GM12878 (cell line): Measurements from ENCODE around the gene CDC42BPB. TPM values are rescaled to one million over a fixed set of nuclear protein-coding genes. Genes with fewer than 3 reads are reported as not detected.

Experiments used
- ATAC-seq: fragments of 200-7000 bp; cut with Tn5 transposase; 3 replicates; pipeline ENCODE4 v1.9.1; 2020; ENCODE audit warnings: mild to moderate bottlenecking, moderate library complexity
- BruUV-seq: library from RNA; stranded (reverse); fragments of 400-500 nt; replicated peaks from 2 replicates; lab custom pipeline; 2021; lab: Mats Ljungman, UMichigan
- CTCF ChIA-PET: fragments of 300-600 bp; sonication (Branson Sonifier 250); formaldehyde crosslinking; extraction: SDS; loops from one replicate; lab custom pipeline; 2021; ENCODE audit warnings: inconsistent platforms; lab: Yijun Ruan, JAX
- POLR2A ChIA-PET: fragments of 350-600 bp; formaldehyde crosslinking; extraction: SDS; loops from one replicate; lab custom pipeline; 2021; ENCODE audit warnings: inconsistent platforms; lab: Charles Lee
- RAD21 ChIA-PET: fragments of 300-600 bp; sonication (Branson Sonifier 250); formaldehyde crosslinking; loops from one replicate; lab custom pipeline; 2023; ENCODE audit warnings: antibody characterized with exemption; ENCODE audit not compliant: unreplicated experiment; lab: Charles Lee
- SMC1A ChIA-PET: fragments of 300-600 bp; sonication (Branson Sonifier 250); formaldehyde crosslinking; loops from one replicate; lab custom pipeline; 2023; ENCODE audit not compliant: unreplicated experiment, uncharacterized antibody; lab: Charles Lee
- DNase-seq: peaks from one replicate; pipeline ENCODE4 v3.0.0-alpha.2; 2011; ENCODE audit warnings: low read depth, low spot score
- FAIRE-seq: peaks from 3 replicates; lab custom pipeline; 2011; peaks lifted over from hg19 to GRCh38; lab: Jason Lieb, UNC
- H2AFZ ChIP-seq: 2 replicates; pipeline ENCODE4 v1.6.0; 2011; ENCODE audit warnings: low read depth, low read length, control low read depth; ENCODE audit not compliant: control insufficient read depth
- H3K27ac ChIP-seq: 2 replicates; pipeline ENCODE4 v1.5.1; 2011; ENCODE audit warnings: control low read depth; ENCODE audit not compliant: control insufficient read depth, insufficient read depth
- H3K27me3 ChIP-seq, 2 experiments: replicated peaks in 1 of 2; 2 replicates each; pipeline versions ENCODE4 v1.6.0 to v1.6.1; 2011; ENCODE audit warnings: low read length in 1 of 2; ENCODE audit not compliant: control insufficient read depth in 2 of 2, insufficient read depth in 2 of 2
- H3K36me3 ChIP-seq, 2 experiments: 2 replicates each; pipeline ENCODE4 v1.5.1; 2011; ENCODE audit warnings: low read length in 1 of 2; ENCODE audit not compliant: control insufficient read depth in 2 of 2, insufficient read depth in 2 of 2
- H3K4me1 ChIP-seq: 2 replicates; pipeline ENCODE4 v1.6.1; 2011; ENCODE audit warnings: mild to moderate bottlenecking, low read length, moderate library complexity, mixed read lengths; ENCODE audit not compliant: control insufficient read depth, insufficient read depth
- H3K4me2 ChIP-seq: 2 replicates; pipeline ENCODE4 v1.6.0; 2011; ENCODE audit warnings: control low read depth; ENCODE audit not compliant: control insufficient read depth, insufficient read depth
- H3K4me3 ChIP-seq: fragments of 200-600 bp; sonication (generic); 2 replicates; pipeline ENCODE4 v1.5.1; 2016
- H3K79me2 ChIP-seq: 2 replicates; pipeline ENCODE4 v1.6.0; 2011; ENCODE audit warnings: low read length; ENCODE audit not compliant: control insufficient read depth, insufficient read depth
- H3K9ac ChIP-seq: 2 replicates; pipeline ENCODE4 v1.8.0; 2011; ENCODE audit warnings: low read length, control low read depth, mixed read lengths; ENCODE audit not compliant: control insufficient read depth, insufficient read depth
- H3K9me3 ChIP-seq: replicated peaks from 3 replicates; pipeline ENCODE4 v1.5.1; 2011; ENCODE audit warnings: mild to moderate bottlenecking, low read length; ENCODE audit not compliant: control insufficient read depth, insufficient read depth
- H4K20me1 ChIP-seq: 2 replicates; pipeline ENCODE4 v1.6.0; 2011; ENCODE audit not compliant: control insufficient read depth, insufficient read depth
- CHD1 ChIP-seq: IDR thresholded peaks from 2 replicates; pipeline ENCODE4 v1.6.1; 2012; ENCODE audit warnings: low read depth, low read length, improper control_type of control experiment
- EGR1 ChIP-seq, 2 experiments: IDR thresholded peaks; 1 replicate in 1 of 2; 2 replicates in 1 of 2; pipeline ENCODE4 v1.6.1; 2011 to 2012; ENCODE audit warnings: low read depth in 2 of 2, low read length in 2 of 2, borderline replicate concordance in 1 of 2, mild to moderate bottlenecking in 1 of 2, moderate library complexity in 1 of 2
- ETV6 ChIP-seq, 2 experiments: fragments of 450-650 bp in 1 of 2; IDR thresholded peaks in 1 of 2; conservative IDR thresholded peaks in 1 of 2; 2 replicates each; pipeline ENCODE4 v1.6.1; 2014; ENCODE audit warnings: antibody characterized with exemption in 1 of 2, borderline replicate concordance in 1 of 2, low read depth in 1 of 2, mild to moderate bottlenecking in 1 of 2, moderate library complexity in 1 of 2
- NBN ChIP-seq: fragments of 450-650 bp; IDR thresholded peaks from 2 replicates; pipeline ENCODE4 v1.6.1; 2016
- NFYA ChIP-seq: IDR thresholded peaks from 2 replicates; pipeline ENCODE4 v1.6.1; 2011; ENCODE audit warnings: low read depth, mild to moderate bottlenecking, low read length, improper control_type of control experiment, borderline replicate concordance
- RAD51 ChIP-seq: fragments of 450-650 bp; IDR thresholded peaks from 2 replicates; pipeline ENCODE4 v1.6.1; 2016; ENCODE audit warnings: moderate library complexity, mild to moderate bottlenecking, inconsistent platforms
- RB1 ChIP-seq: fragments of 450-650 bp; formaldehyde crosslinking; IDR thresholded peaks from 2 replicates; pipeline ENCODE4 v1.6.1; 2017; ENCODE audit warnings: mild to moderate bottlenecking, borderline replicate concordance
- ZNF207 ChIP-seq: fragments of 450-650 bp; IDR thresholded peaks from 2 replicates; pipeline ENCODE4 v1.6.1; 2014; ENCODE audit warnings: antibody characterized with exemption, mild to moderate bottlenecking, borderline replicate concordance
- ZNF274 ChIP-seq: IDR thresholded peaks from one replicate; pipeline ENCODE4 v1.8.0; 2011; ENCODE audit not compliant: insufficient read length, insufficient read depth
- WGBS: methylation state at CpG from one replicate; pipeline ENCODE4 v1.1.6; 2016; ENCODE audit warnings: low lambda C conversion rate; ENCODE audit not compliant: insufficient replicate concordance, insufficient coverage; ENCODE audit errors: missing lambda C conversion rate; 5-methylcytosine and 5-hydroxymethylcytosine counted together
- in situ Hi-C: fragments of 300-500 bp; cut with MboI; formaldehyde crosslinking; loops from 9 replicates; pipeline ENCODE4 v1.14.3; 2018; ENCODE audit warnings: mixed read lengths
- intact Hi-C: fragments of 100-400 bp; cut with micrococcal nuclease; formaldehyde crosslinking; loops from one replicate; pipeline ENCODE4 v1.14.2; 2022; ENCODE audit not compliant: unreplicated experiment
- polyA plus RNA-seq, 11 experiments: library from polyadenylated mRNA; depleted of rRNA in 4 of 11; unstranded in 6 of 11; stranded (reverse) in 5 of 11; fragments of >200 nt; fragmentation: Nextera tagmentation in 4 of 11; fragmentation: Illumina TruSeq in 1 of 11; extraction: Ambion mirVana in 4 of 11; extraction: Trizol in 1 of 11; gene quantifications; 1 replicate in 1 of 11; 2 replicates in 10 of 11; pipeline versions ENCODE4 v1.2.1 to v1.2.3, GENCODE V29; 2011 to 2016; ENCODE audit warnings: inconsistent platforms in 2 of 11, missing spikeins in 2 of 11, low read depth in 1 of 11
- total RNA-seq, 4 experiments: library from RNA; depleted of rRNA in 3 of 4; stranded (reverse); fragments of >200 nt in 3 of 4; fragmentation: Illumina TruSeq in 1 of 4; extraction: Trizol in 1 of 4; gene quantifications; 2 replicates each; pipeline versions ENCODE4 v1.2.1 to v1.2.3, GENCODE V29; 2013 to 2021
- TF ChIP-seq, protein P1 (sequence below): fragments of 450-650 bp; formaldehyde crosslinking; IDR thresholded peaks from 2 replicates; pipeline ENCODE4 v1.4.0; 2022; ENCODE audit warnings: mild to moderate bottlenecking, moderate library complexity
- TF ChIP-seq, protein P2 (sequence below): IDR thresholded peaks from 2 replicates; pipeline ENCODE4 v1.6.1; 2011; ENCODE audit warnings: mild to moderate bottlenecking, low read depth, low read length, moderate library complexity; ENCODE audit not compliant: insufficient replicate concordance
- TF ChIP-seq, protein P3 (sequence below): fragments of 450-650 bp; IDR thresholded peaks from 2 replicates; pipeline ENCODE4 v1.6.1; 2017; ENCODE audit warnings: antibody characterized with exemption, mild to moderate bottlenecking, moderate library complexity
- TF ChIP-seq, protein P4 (sequence below): fragments of 450-650 bp; IDR thresholded peaks from 2 replicates; pipeline ENCODE4 v1.6.1; 2016; ENCODE audit warnings: mild to moderate bottlenecking
- TF ChIP-seq, protein P5 (sequence below): IDR thresholded peaks from 2 replicates; pipeline ENCODE4 v1.6.1; 2011; ENCODE audit warnings: low read depth, mild to moderate bottlenecking, low read length, moderate library complexity, borderline replicate concordance; ENCODE audit errors: extremely low read depth

Gene CDC42BPB
- total and polyA plus RNA-seq, 10 of the 15 experiments (the other 5 are each of a cell fraction or from before 2014, with no cell fraction given) = 0.42 to 22.1 (median 13.3) TPM

DNA sequence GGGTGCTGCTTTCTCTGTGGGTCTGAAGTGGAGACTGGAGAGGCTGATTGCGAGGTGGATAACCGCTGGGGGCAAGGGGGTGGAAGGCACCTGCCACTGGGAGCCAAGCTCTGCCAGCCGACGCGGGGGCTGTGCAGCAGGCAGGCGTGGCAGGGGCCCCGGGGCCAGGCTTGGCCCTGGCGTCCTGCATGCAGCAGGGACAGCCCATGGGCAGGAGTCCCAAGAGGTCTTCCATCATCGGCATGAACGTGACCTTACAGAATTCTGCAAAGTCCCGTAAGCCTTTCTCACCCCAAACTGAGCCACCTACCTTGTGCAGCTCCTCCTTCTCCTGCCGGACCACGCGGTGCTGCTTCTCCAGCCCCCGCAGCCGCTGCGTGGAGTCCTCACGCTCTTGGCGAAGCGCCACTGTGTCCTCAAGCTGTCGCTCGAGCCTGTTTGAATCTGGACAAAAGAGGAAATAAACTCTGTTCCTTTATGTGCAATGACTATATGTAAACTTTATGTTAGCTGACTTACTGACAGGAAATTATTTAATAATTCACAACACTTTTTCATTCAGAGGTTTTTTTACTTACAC lies 83.6 kb downstream of the CDC42BPB start:
- in situ Hi-C loops (no loop called here), intact Hi-C loops (no loop called here)
- ATAC-seq (no peak), FAIRE-seq (no peak), DNase-seq (no peak)
- WGBS = 76% methylated on average over 21 of the region's 22 CpGs
- peaks cover 24 to 25% of the 10 kb centered on the region in 2 experiments for H3K36me3 ChIP-seq
- H2AFZ ChIP-seq = no peak overlapping the region
- H3K9ac ChIP-seq = no peak overlapping the region
- SMC1A ChIA-PET = no interaction called here
- H3K27me3 ChIP-seq = no peaks in the 10 kb centered on the region
- no peaks in the 10 kb centered on the region for H4K20me1 ChIP-seq
- no peaks in the 10 kb centered on the region for H3K79me2 ChIP-seq
- TF ChIP-seq NBN (no peak), EGR1 (IDR thresholded peaks at IDR 0.05; ENCODE audit: borderline replicate concordance in 1 of 2, low read depth in 2 of 2, low read length in 2 of 2) (no peak), ZNF274 (no peak), ZNF207 (no peak), ETV6 (conservative IDR thresholded peaks at IDR 0.05 in 1 of 2, IDR thresholded peaks at IDR 0.05 in 1 of 2; ENCODE audit: borderline replicate concordance in 1 of 2, low read depth in 1 of 2) (no peak), RAD51 (no peak), NFYA (no peak), CHD1 (no peak), RB1 (no peak)
- TF ChIP-seq, protein P1, sequence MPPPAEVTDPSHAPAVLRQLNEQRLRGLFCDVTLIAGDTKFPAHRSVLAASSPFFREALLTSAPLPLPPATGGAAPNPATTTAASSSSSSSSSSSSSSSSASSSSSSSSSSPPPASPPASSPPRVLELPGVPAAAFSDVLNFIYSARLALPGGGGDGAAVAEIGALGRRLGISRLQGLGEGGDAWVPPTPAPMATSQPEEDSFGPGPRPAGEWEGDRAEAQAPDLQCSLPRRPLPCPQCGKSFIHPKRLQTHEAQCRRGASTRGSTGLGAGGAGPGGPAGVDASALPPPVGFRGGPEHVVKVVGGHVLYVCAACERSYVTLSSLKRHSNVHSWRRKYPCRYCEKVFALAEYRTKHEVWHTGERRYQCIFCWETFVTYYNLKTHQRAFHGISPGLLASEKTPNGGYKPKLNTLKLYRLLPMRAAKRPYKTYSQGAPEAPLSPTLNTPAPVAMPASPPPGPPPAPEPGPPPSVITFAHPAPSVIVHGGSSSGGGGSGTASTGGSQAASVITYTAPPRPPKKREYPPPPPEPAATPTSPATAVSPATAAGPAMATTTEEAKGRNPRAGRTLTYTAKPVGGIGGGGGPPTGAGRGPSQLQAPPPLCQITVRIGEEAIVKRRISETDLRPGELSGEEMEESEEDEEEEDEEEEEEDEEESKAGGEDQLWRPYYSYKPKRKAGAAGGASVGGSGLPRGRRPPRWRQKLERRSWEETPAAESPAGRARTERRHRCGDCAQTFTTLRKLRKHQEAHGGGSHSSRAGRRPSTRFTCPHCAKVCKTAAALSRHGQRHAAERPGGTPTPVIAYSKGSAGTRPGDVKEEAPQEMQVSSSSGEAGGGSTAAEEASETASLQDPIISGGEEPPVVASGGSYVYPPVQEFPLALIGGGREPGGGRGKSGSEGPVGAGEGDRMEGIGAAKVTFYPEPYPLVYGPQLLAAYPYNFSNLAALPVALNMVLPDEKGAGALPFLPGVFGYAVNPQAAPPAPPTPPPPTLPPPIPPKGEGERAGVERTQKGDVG (CRISPR knock-in tag) = no peak
- TF ChIP-seq, protein P2, sequence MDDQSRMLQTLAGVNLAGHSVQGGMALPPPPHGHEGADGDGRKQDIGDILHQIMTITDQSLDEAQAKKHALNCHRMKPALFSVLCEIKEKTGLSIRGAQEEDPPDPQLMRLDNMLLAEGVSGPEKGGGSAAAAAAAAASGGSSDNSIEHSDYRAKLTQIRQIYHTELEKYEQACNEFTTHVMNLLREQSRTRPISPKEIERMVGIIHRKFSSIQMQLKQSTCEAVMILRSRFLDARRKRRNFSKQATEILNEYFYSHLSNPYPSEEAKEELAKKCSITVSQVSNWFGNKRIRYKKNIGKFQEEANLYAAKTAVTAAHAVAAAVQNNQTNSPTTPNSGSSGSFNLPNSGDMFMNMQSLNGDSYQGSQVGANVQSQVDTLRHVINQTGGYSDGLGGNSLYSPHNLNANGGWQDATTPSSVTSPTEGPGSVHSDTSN = no peak
- TF ChIP-seq, protein P3, sequence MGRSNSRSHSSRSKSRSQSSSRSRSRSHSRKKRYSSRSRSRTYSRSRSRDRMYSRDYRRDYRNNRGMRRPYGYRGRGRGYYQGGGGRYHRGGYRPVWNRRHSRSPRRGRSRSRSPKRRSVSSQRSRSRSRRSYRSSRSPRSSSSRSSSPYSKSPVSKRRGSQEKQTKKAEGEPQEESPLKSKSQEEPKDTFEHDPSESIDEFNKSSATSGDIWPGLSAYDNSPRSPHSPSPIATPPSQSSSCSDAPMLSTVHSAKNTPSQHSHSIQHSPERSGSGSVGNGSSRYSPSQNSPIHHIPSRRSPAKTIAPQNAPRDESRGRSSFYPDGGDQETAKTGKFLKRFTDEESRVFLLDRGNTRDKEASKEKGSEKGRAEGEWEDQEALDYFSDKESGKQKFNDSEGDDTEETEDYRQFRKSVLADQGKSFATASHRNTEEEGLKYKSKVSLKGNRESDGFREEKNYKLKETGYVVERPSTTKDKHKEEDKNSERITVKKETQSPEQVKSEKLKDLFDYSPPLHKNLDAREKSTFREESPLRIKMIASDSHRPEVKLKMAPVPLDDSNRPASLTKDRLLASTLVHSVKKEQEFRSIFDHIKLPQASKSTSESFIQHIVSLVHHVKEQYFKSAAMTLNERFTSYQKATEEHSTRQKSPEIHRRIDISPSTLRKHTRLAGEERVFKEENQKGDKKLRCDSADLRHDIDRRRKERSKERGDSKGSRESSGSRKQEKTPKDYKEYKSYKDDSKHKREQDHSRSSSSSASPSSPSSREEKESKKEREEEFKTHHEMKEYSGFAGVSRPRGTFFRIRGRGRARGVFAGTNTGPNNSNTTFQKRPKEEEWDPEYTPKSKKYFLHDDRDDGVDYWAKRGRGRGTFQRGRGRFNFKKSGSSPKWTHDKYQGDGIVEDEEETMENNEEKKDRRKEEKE = no peak
- TF ChIP-seq, protein P4, sequence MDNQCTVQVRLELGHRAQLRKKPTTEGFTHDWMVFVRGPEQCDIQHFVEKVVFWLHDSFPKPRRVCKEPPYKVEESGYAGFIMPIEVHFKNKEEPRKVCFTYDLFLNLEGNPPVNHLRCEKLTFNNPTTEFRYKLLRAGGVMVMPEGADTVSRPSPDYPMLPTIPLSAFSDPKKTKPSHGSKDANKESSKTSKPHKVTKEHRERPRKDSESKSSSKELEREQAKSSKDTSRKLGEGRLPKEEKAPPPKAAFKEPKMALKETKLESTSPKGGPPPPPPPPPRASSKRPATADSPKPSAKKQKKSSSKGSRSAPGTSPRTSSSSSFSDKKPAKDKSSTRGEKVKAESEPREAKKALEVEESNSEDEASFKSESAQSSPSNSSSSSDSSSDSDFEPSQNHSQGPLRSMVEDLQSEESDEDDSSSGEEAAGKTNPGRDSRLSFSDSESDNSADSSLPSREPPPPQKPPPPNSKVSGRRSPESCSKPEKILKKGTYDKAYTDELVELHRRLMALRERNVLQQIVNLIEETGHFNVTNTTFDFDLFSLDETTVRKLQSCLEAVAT = no peak
- TF ChIP-seq, protein P5, sequence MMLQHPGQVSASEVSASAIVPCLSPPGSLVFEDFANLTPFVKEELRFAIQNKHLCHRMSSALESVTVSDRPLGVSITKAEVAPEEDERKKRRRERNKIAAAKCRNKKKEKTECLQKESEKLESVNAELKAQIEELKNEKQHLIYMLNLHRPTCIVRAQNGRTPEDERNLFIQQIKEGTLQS = no peak
- RAD21 ChIA-PET = no interaction called here
- CTCF ChIA-PET = no interaction called here
- POLR2A ChIA-PET = no interaction called here
- no peak overlapping the region for H3K4me2 ChIP-seq
- no peaks in the 10 kb centered on the region for H3K9me3 ChIP-seq
- no TSS peak for BruUV-seq
- no peaks in the 10 kb centered on the region for H3K4me1 ChIP-seq
- no peak overlapping the region for H3K4me3 ChIP-seq
- H3K27ac ChIP-seq = no peak overlapping the region
